Measurements from ENCODE around the gene TACC2. TPM values are rescaled to one million over a fixed set of nuclear protein-coding genes. Genes with fewer than 3 reads are reported as not detected.

TACC2 gene
- total RNA-seq, 1 donor from 2014 or later, result 10.7 TPM

DNA sequence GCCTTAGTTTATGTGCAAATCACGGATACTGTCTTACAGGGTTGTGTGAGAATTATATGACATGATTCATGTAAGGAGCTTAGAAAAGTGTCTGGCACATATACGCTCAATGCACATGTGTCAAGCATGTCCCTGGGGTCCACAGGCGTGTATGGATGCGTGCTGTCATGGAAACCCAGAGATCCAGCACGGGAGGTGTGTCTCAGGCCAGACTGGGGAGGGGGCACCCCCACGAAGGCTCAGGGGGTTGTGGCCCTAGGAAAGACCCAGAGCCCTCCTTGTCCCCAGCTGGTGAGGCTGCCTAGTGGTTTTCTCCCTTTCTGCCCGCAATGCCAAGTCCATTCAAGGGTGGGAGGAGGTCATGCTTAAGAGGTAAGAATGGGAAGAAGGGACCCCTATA is 291.2 kb downstream of the TACC2 start:
- no peak for DNase-seq (ENCODE audit: low spot score)
- Mint-ChIP-seq H3K27me3 (ENCODE audit: insufficient read depth, low read depth) (peaks cover 14% of the 10 kb centered on the region), H3K9me3 (no peaks in the 10 kb centered on the region), H3K36me3 (no peaks in the 10 kb centered on the region), H3K27ac (no peak overlapping the region), H3K4me1 (peaks cover 8% of the 10 kb centered on the region), H3K4me3 (no peak overlapping the region)
- no peaks in the 10 kb centered on the region for H4K20me1 ChIP-seq (ENCODE audit: low read depth)
- no peaks in the 10 kb centered on the region for H3K79me2 ChIP-seq (ENCODE audit: low read depth)
- H2AFZ ChIP-seq (replicated peaks), result no peak overlapping the region
- H3K9me3 ChIP-seq (ENCODE audit: low read depth), result no peaks in the 10 kb centered on the region
- H3K4me1 ChIP-seq, result peaks cover 4% of the 10 kb centered on the region
- H3K36me3 ChIP-seq, result no peaks in the 10 kb centered on the region
- no peak overlapping the region for H3K4me2 ChIP-seq
- no peak overlapping the region for H3K9ac ChIP-seq
- no peak for TF ChIP-seq EZH2phosphoT487 (IDR thresholded peaks at IDR 0.05)
- TF ChIP-seq, protein P1, sequence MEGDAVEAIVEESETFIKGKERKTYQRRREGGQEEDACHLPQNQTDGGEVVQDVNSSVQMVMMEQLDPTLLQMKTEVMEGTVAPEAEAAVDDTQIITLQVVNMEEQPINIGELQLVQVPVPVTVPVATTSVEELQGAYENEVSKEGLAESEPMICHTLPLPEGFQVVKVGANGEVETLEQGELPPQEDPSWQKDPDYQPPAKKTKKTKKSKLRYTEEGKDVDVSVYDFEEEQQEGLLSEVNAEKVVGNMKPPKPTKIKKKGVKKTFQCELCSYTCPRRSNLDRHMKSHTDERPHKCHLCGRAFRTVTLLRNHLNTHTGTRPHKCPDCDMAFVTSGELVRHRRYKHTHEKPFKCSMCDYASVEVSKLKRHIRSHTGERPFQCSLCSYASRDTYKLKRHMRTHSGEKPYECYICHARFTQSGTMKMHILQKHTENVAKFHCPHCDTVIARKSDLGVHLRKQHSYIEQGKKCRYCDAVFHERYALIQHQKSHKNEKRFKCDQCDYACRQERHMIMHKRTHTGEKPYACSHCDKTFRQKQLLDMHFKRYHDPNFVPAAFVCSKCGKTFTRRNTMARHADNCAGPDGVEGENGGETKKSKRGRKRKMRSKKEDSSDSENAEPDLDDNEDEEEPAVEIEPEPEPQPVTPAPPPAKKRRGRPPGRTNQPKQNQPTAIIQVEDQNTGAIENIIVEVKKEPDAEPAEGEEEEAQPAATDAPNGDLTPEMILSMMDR (IDR thresholded peaks at IDR 0.05), result no peak
- no peak for TF ChIP-seq EZH2 (IDR thresholded peaks at IDR 0.05)
- no peak overlapping the region for H3K4me3 ChIP-seq
- no peaks in the 10 kb centered on the region for H3F3A ChIP-seq (ENCODE audit: low read depth)
- H3K27ac ChIP-seq, result no peak overlapping the region
- no peaks in the 10 kb centered on the region for H3K27me3 ChIP-seq

DNA sequence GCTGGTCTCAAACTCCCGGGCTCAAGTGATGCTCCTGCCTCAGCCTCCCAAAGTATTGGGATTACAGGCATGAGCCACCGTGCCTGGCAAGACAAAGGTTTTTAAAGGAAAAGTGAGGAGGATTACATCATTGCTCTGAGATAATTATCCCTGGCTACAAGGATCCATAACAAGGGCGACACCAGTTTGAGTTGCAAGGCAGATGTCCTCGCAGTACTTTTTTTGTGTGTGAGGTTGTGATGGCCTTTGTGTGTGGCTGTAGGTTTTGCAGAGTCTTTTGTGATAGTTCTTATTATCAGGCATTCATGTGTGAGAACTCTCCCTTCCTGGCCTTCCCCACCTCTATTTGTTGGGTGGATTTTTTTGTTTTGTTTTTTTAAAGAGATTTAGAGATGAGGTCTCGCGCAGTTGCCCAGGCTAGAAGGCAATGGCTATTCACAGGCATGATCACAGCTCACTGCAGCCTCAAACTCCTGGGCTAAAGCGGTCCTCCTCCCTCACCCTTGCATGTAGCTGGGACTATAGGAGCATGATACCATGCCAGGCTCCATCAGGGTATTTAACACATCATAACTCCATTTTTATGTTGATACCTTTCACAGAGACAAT is 292.2 kb downstream of the TACC2 start:
- Mint-ChIP-seq H3K4me3 (no peak overlapping the region), H3K9me3 (no peaks in the 10 kb centered on the region), H3K27me3 (ENCODE audit: insufficient read depth, low read depth) (peaks cover 12% of the 10 kb centered on the region), H3K27ac (peak overlapping the region; percentile 61), H3K4me1 (peaks cover 8% of the 10 kb centered on the region), H3K36me3 (no peaks in the 10 kb centered on the region)
- DNase-seq (ENCODE audit: low spot score), result no peak
- H3K9me3 ChIP-seq (ENCODE audit: low read depth), result no peaks in the 10 kb centered on the region
- no peaks in the 10 kb centered on the region for H4K20me1 ChIP-seq (ENCODE audit: low read depth)
- no peaks in the 10 kb centered on the region for H3K79me2 ChIP-seq (ENCODE audit: low read depth)
- H3F3A ChIP-seq (ENCODE audit: low read depth), result no peaks in the 10 kb centered on the region
- peaks cover 4% of the 10 kb centered on the region for H3K4me1 ChIP-seq
- no peak overlapping the region for H3K9ac ChIP-seq
- no peak overlapping the region for H2AFZ ChIP-seq (replicated peaks)
- no peak overlapping the region for H3K4me3 ChIP-seq
- H3K4me2 ChIP-seq, result no peak overlapping the region
- no peaks in the 10 kb centered on the region for H3K36me3 ChIP-seq
- H3K27me3 ChIP-seq, result no peaks in the 10 kb centered on the region
- H3K27ac ChIP-seq, result no peak overlapping the region
- TF ChIP-seq EZH2phosphoT487 (IDR thresholded peaks at IDR 0.05), result no peak

DNA sequence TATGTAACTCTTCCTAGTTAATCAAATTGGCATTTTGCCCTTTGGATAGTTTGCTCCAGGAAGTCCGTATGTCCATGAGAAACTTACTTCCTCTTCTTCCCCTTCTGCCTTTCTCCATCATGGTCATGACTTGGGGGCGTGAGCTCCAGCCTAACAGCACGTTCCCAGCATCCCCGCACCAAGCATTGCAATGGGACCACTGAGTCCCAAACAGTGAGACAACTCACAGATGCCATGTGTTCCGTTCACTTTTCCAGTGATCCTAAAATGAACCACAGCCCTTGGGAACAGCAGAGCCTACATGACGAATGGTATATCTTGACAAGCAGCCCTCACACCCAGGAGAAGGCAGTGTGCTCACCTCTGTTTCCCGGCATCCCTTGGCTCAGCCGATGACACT is 292.8 kb downstream of the TACC2 start:
- Histone ChIP-seq H4K20me1 (ENCODE audit: low read depth) (no peaks in the 10 kb centered on the region), H3K79me2 (ENCODE audit: low read depth) (no peaks in the 10 kb centered on the region), H3F3A (ENCODE audit: low read depth) (no peaks in the 10 kb centered on the region), H3K4me2 (no peak overlapping the region), H3K4me1 (peaks cover 5% of the 10 kb centered on the region), H3K27ac (no peak overlapping the region), H2AFZ (replicated peaks) (no peak overlapping the region), H3K9me3 (ENCODE audit: low read depth) (no peaks in the 10 kb centered on the region), H3K27me3 (no peaks in the 10 kb centered on the region), H3K4me3 (no peak overlapping the region), H3K36me3 (no peaks in the 10 kb centered on the region), H3K9ac (no peak overlapping the region)
- H3K4me3 Mint-ChIP-seq, result no peak overlapping the region
- peaks cover 11% of the 10 kb centered on the region for H3K4me1 Mint-ChIP-seq
- DNase-seq (ENCODE audit: low spot score), result no peak
- H3K9me3 Mint-ChIP-seq, result no peaks in the 10 kb centered on the region
- no peaks in the 10 kb centered on the region for H3K36me3 Mint-ChIP-seq
- no peak overlapping the region for H3K27ac Mint-ChIP-seq
- peaks cover 12% of the 10 kb centered on the region for H3K27me3 Mint-ChIP-seq (ENCODE audit: insufficient read depth, low read depth)
- TF ChIP-seq EZH2 (IDR thresholded peaks at IDR 0.05) (no peak), EZH2phosphoT487 (IDR thresholded peaks at IDR 0.05) (no peak)
- TF ChIP-seq, protein P1 (IDR thresholded peaks at IDR 0.05), result no peak

DNA sequence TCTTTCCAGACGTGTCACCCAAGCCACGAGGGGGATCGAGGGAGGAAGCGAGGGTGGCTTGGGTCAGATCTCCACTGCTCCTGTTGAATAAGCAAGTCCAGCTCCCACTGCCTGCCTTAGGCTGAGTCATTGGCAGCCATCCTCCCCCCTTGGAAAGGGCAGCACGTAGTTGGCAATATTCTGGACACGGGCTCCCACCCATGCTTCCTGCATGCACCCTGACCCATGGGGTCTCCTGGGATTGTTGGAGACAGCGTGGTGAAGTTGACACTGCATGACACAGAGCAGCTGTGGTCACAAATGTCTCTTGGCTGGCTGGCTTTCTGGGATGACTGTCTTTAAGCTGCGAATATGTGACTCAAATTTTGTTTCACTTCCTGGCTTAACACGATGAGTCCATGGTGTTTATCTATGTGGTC is 293.3 kb downstream of the TACC2 start:
- no peaks in the 10 kb centered on the region for H3K36me3 Mint-ChIP-seq
- peaks cover 12% of the 10 kb centered on the region for H3K27me3 Mint-ChIP-seq (ENCODE audit: insufficient read depth, low read depth)
- Histone ChIP-seq H3K4me2 (no peak overlapping the region), H3K9me3 (ENCODE audit: low read depth) (no peaks in the 10 kb centered on the region), H3K4me1 (peaks cover 10% of the 10 kb centered on the region), H3K79me2 (ENCODE audit: low read depth) (no peaks in the 10 kb centered on the region), H3K27me3 (no peaks in the 10 kb centered on the region), H3K36me3 (no peaks in the 10 kb centered on the region), H3K27ac (no peak overlapping the region), H3F3A (ENCODE audit: low read depth) (no peaks in the 10 kb centered on the region), H3K4me3 (no peak overlapping the region), H3K9ac (no peak overlapping the region), H4K20me1 (ENCODE audit: low read depth) (no peaks in the 10 kb centered on the region), H2AFZ (replicated peaks) (no peak overlapping the region)
- DNase-seq (ENCODE audit: low spot score), result no peak
- H3K4me1 Mint-ChIP-seq, result peaks cover 14% of the 10 kb centered on the region
- H3K9me3 Mint-ChIP-seq, result no peaks in the 10 kb centered on the region
- no peak overlapping the region for H3K4me3 Mint-ChIP-seq
- no peak overlapping the region for H3K27ac Mint-ChIP-seq
- TF ChIP-seq, protein P1 (IDR thresholded peaks at IDR 0.05), result no peak
- no peak for TF ChIP-seq EZH2phosphoT487 (IDR thresholded peaks at IDR 0.05)
- no peak for TF ChIP-seq EZH2 (IDR thresholded peaks at IDR 0.05)
